ENCODE measurements around the gene TTBK2. TPM values are rescaled to one million over a fixed set of nuclear protein-coding genes. Genes with fewer than 3 reads are reported as not detected.

TTBK2 gene
- polyA plus RNA-seq (2013, experiment 1 of 2): 3.6 TPM
- polyA plus RNA-seq (2013, experiment 2 of 2): 3.3 TPM

GRCh38 chr15:42920519-42921341, at the start of gene TTBK2:
Gene TTBK2, minus strand, starts transcription at chr15:42920778. Its CDS starts 42,161 bp downstream, at chr15:42878617.
- H4K8ac ChIP-seq (ENCODE audit: low read length): peak within 1 kb of the TSS; percentile 96
- peak within 1 kb of the TSS; percentile 85 for H3K9ac ChIP-seq (ENCODE audit: low read length)
- H4K91ac ChIP-seq (ENCODE audit: low read length): no peak within 1 kb of the TSS
- H2BK15ac ChIP-seq (ENCODE audit: low read depth, poor library complexity, severe bottlenecking): no peak within 1 kb of the TSS
- H3K27ac ChIP-seq (ENCODE audit: low read length, poor library complexity, severe bottlenecking): peak within 1 kb of the TSS; percentile 44
- H3K27me3 ChIP-seq (ENCODE audit: control insufficient read depth in 1 of 2, insufficient read depth in 1 of 2, low read length in 2 of 2): no peaks in the 10 kb centered on the region
- H3K4me2 ChIP-seq (ENCODE audit: low read length, poor library complexity, severe bottlenecking): peak within 1 kb of the TSS; percentile 66
- H3K23ac ChIP-seq (ENCODE audit: low read length in 2 of 2): peak within 1 kb of the TSS in 1 of 2 experiments; percentile 85
- H3K18ac ChIP-seq (ENCODE audit: low read depth in 1 of 2, low read length in 2 of 2): peak within 1 kb of the TSS in 1 of 2 experiments; percentile 93
- WGBS: 1% methylated on average over 70 of the region's 72 CpGs
- peak within 1 kb of the TSS; percentile 87 to 90 for H3K4me3 ChIP-seq (ENCODE audit: insufficient read depth in 1 of 2, low read depth in 1 of 2, low read length in 2 of 2)
- H2AK5ac ChIP-seq (ENCODE audit: low read length, severe bottlenecking): no peak within 1 kb of the TSS
- peak within 1 kb of the TSS in 1 of 2 experiments; percentile 77 for H3K14ac ChIP-seq (ENCODE audit: low read length in 2 of 2)
- H3K36me3 ChIP-seq (ENCODE audit: control insufficient read depth in 1 of 2, insufficient read depth in 2 of 2, low read depth in 1 of 2, low read length in 2 of 2): no peaks in the 10 kb centered on the region
- H3K9me3 ChIP-seq (ENCODE audit: control insufficient read depth, low read length): no peaks in the 10 kb centered on the region
- H2AFZ ChIP-seq (ENCODE audit: low read depth, low read length): peak within 1 kb of the TSS; percentile 91
- H2BK12ac ChIP-seq (ENCODE audit: low read length in 2 of 2): peak within 1 kb of the TSS in 1 of 2 experiments; percentile 34
- peak; percentile 99 for DNase-seq
- no peak within 1 kb of the TSS for H2BK120ac ChIP-seq (ENCODE audit: low read depth, low read length)
- peak within 1 kb of the TSS; percentile 66 for H2BK5ac ChIP-seq (ENCODE audit: low read depth, low read length, poor library complexity, severe bottlenecking)
- H3K79me1 ChIP-seq (replicated peaks; ENCODE audit: low read length, poor library complexity, severe bottlenecking): peaks cover 2% of the 10 kb centered on the region
- H3K4ac ChIP-seq (ENCODE audit: low read depth in 1 of 2, low read length in 2 of 2): peak within 1 kb of the TSS; percentile 17 to 65
- H3K4me1 ChIP-seq (ENCODE audit: control insufficient read depth, insufficient read depth, low read depth, low read length): peaks cover 3% of the 10 kb centered on the region

- 97% methylated on average over 5 of the region's 5 CpGs for WGBS
- H3K4me1 ChIP-seq (ENCODE audit: control insufficient read depth, insufficient read depth, low read depth, low read length): no peaks in the 10 kb centered on the region
- H3K36me3 ChIP-seq (ENCODE audit: control insufficient read depth in 1 of 2, insufficient read depth in 2 of 2, low read depth in 1 of 2, low read length in 2 of 2): peaks cover 21 to 75% of the 10 kb centered on the region in 2 experiments
- H3K4ac ChIP-seq (ENCODE audit: low read depth in 1 of 2, low read length in 2 of 2): no peak overlapping the region
- no peak overlapping the region for H3K9ac ChIP-seq (ENCODE audit: low read length)
- no peak overlapping the region for H3K14ac ChIP-seq (ENCODE audit: low read length in 2 of 2)
- no peaks in the 10 kb centered on the region for H3K9me3 ChIP-seq (ENCODE audit: control insufficient read depth, low read length)
- DNase-seq: no peak
- no peaks in the 10 kb centered on the region for H3K27me3 ChIP-seq (ENCODE audit: control insufficient read depth in 1 of 2, insufficient read depth in 1 of 2, low read length in 2 of 2)
- H2BK5ac ChIP-seq (ENCODE audit: low read depth, low read length, poor library complexity, severe bottlenecking): no peak overlapping the region
- no peak overlapping the region for H3K18ac ChIP-seq (ENCODE audit: low read depth in 1 of 2, low read length in 2 of 2)
- H3K4me3 ChIP-seq (ENCODE audit: insufficient read depth in 1 of 2, low read depth in 1 of 2, low read length in 2 of 2): no peak overlapping the region
- H4K91ac ChIP-seq (ENCODE audit: low read length): no peak overlapping the region
- no peak overlapping the region for H2BK120ac ChIP-seq (ENCODE audit: low read depth, low read length)
- no peak overlapping the region for H3K4me2 ChIP-seq (ENCODE audit: low read length, poor library complexity, severe bottlenecking)
- H4K8ac ChIP-seq (ENCODE audit: low read length): no peak overlapping the region
- H2AK5ac ChIP-seq (ENCODE audit: low read length, severe bottlenecking): no peak overlapping the region
- H3K79me1 ChIP-seq (replicated peaks; ENCODE audit: low read length, poor library complexity, severe bottlenecking): peaks cover 5% of the 10 kb centered on the region
- no peak overlapping the region for H2BK15ac ChIP-seq (ENCODE audit: low read depth, poor library complexity, severe bottlenecking)
- H2BK12ac ChIP-seq (ENCODE audit: low read length in 2 of 2): no peak overlapping the region
- H3K23ac ChIP-seq (ENCODE audit: low read length in 2 of 2): no peak overlapping the region
- no peak overlapping the region for H2AFZ ChIP-seq (ENCODE audit: low read depth, low read length)
- H3K27ac ChIP-seq (ENCODE audit: low read length, poor library complexity, severe bottlenecking): no peak overlapping the region
These were observed 43.9 kb upstream of the TTBK2 start for GRCh38 chr15:42964476-42964875.

- Histone ChIP-seq H2BK5ac (ENCODE audit: low read depth, low read length, poor library complexity, severe bottlenecking) (no peak overlapping the region), H3K4ac (ENCODE audit: low read depth in 1 of 2, low read length in 2 of 2) (no peak overlapping the region), H3K4me3 (ENCODE audit: insufficient read depth in 1 of 2, low read depth in 1 of 2, low read length in 2 of 2) (peak overlapping the region in 1 of 2 experiments; percentile 23), H3K27ac (ENCODE audit: low read length, poor library complexity, severe bottlenecking) (no peak overlapping the region), H3K9ac (ENCODE audit: low read length) (no peak overlapping the region), H2AFZ (ENCODE audit: low read depth, low read length) (no peak overlapping the region), H4K8ac (ENCODE audit: low read length) (no peak overlapping the region), H3K4me2 (ENCODE audit: low read length, poor library complexity, severe bottlenecking) (no peak overlapping the region), H4K91ac (ENCODE audit: low read length) (no peak overlapping the region), H3K9me3 (ENCODE audit: control insufficient read depth, low read length) (peaks cover 12% of the 10 kb centered on the region), H2BK120ac (ENCODE audit: low read depth, low read length) (no peak overlapping the region), H3K14ac (ENCODE audit: low read length in 2 of 2) (no peak overlapping the region), H3K36me3 (ENCODE audit: control insufficient read depth in 1 of 2, insufficient read depth in 2 of 2, low read depth in 1 of 2, low read length in 2 of 2) (peaks cover 36 to 95% of the 10 kb centered on the region in 2 experiments), H3K23ac (ENCODE audit: low read length in 2 of 2) (no peak overlapping the region), H3K79me1 (replicated peaks; ENCODE audit: low read length, poor library complexity, severe bottlenecking) (peaks cover 2% of the 10 kb centered on the region), H2BK12ac (ENCODE audit: low read length in 2 of 2) (no peak overlapping the region), H3K4me1 (ENCODE audit: control insufficient read depth, insufficient read depth, low read depth, low read length) (no peaks in the 10 kb centered on the region), H2BK15ac (ENCODE audit: low read depth, poor library complexity, severe bottlenecking) (no peak overlapping the region), H3K27me3 (ENCODE audit: control insufficient read depth in 1 of 2, insufficient read depth in 1 of 2, low read length in 2 of 2) (no peaks in the 10 kb centered on the region), H3K18ac (ENCODE audit: low read depth in 1 of 2, low read length in 2 of 2) (no peak overlapping the region), H2AK5ac (ENCODE audit: low read length, severe bottlenecking) (no peak overlapping the region)
- no peak for DNase-seq
These were observed 34.9 kb upstream of the TTBK2 start for GRCh38 chr15:42955518-42955917.

- H3K9ac ChIP-seq (ENCODE audit: low read length): no peak overlapping the region
- no peak overlapping the region for H3K18ac ChIP-seq (ENCODE audit: low read depth in 1 of 2, low read length in 2 of 2)
- no peak overlapping the region for H4K91ac ChIP-seq (ENCODE audit: low read length)
- no peak overlapping the region for H4K8ac ChIP-seq (ENCODE audit: low read length)
- DNase-seq: no peak
- no peak overlapping the region for H3K4ac ChIP-seq (ENCODE audit: low read depth in 1 of 2, low read length in 2 of 2)
- H3K36me3 ChIP-seq (ENCODE audit: control insufficient read depth in 1 of 2, insufficient read depth in 2 of 2, low read depth in 1 of 2, low read length in 2 of 2): peaks cover 41 to 91% of the 10 kb centered on the region in 2 experiments
- H2BK15ac ChIP-seq (ENCODE audit: low read depth, poor library complexity, severe bottlenecking): no peak overlapping the region
- H3K4me3 ChIP-seq (ENCODE audit: insufficient read depth in 1 of 2, low read depth in 1 of 2, low read length in 2 of 2): no peak overlapping the region
- no peak overlapping the region for H2BK5ac ChIP-seq (ENCODE audit: low read depth, low read length, poor library complexity, severe bottlenecking)
- H2BK12ac ChIP-seq (ENCODE audit: low read length in 2 of 2): no peak overlapping the region
- H2BK120ac ChIP-seq (ENCODE audit: low read depth, low read length): no peak overlapping the region
- no peak overlapping the region for H2AK5ac ChIP-seq (ENCODE audit: low read length, severe bottlenecking)
- peaks cover 12% of the 10 kb centered on the region for H3K9me3 ChIP-seq (ENCODE audit: control insufficient read depth, low read length)
- no peaks in the 10 kb centered on the region for H3K4me1 ChIP-seq (ENCODE audit: control insufficient read depth, insufficient read depth, low read depth, low read length)
- WGBS: 98% methylated on average over 4 of the region's 4 CpGs
- peaks cover 2% of the 10 kb centered on the region for H3K79me1 ChIP-seq (replicated peaks; ENCODE audit: low read length, poor library complexity, severe bottlenecking)
- H3K4me2 ChIP-seq (ENCODE audit: low read length, poor library complexity, severe bottlenecking): no peak overlapping the region
- no peak overlapping the region for H3K23ac ChIP-seq (ENCODE audit: low read length in 2 of 2)
- H3K27ac ChIP-seq (ENCODE audit: low read length, poor library complexity, severe bottlenecking): no peak overlapping the region
- no peak overlapping the region for H3K14ac ChIP-seq (ENCODE audit: low read length in 2 of 2)
- H3K27me3 ChIP-seq (ENCODE audit: control insufficient read depth in 1 of 2, insufficient read depth in 1 of 2, low read length in 2 of 2): no peaks in the 10 kb centered on the region
- no peak overlapping the region for H2AFZ ChIP-seq (ENCODE audit: low read depth, low read length)
These were observed 33.7 kb upstream of the TTBK2 start for GRCh38 chr15:42954291-42954690.

Measured in mesenchymal stem cell (in vitro differentiated cells and primary cell).